VCaP (cell line): Measurements from ENCODE around the gene CASP8.

Experiments
- H3K27ac ChIP-seq: fragments of 450-650 bp; 2 replicates; pipeline ENCODE4 v1.5.1; 2017
- CTCF ChIP-seq: fragments of 450-650 bp; conservative IDR thresholded peaks from 2 replicates; pipeline ENCODE4 v1.5.1; 2017; ENCODE audit warnings: mild to moderate bottlenecking, moderate library complexity

Gene CASP8

GRCh38 chr2:201260302-201260800, at the start of gene CASP8:
Gene CASP8 (plus strand): TSS chr2:201260536. CDS start chr2:201266487, 5,951 bp downstream.
- H3K27ac ChIP-seq: no peak within 1 kb of the TSS
- TF ChIP-seq CTCF: no peak

- no peak for TF ChIP-seq CTCF
- no peak overlapping the region for H3K27ac ChIP-seq
These were observed 44.4 kb upstream of the CASP8 start for GRCh38 chr2:201215963-201216362.

GRCh38 chr2:201216918-201217317, 43.4 kb upstream of the CASP8 start:
- TF ChIP-seq CTCF: no peak
- no peak overlapping the region for H3K27ac ChIP-seq

GRCh38 chr2:201218780-201219179, 41.6 kb upstream of the CASP8 start:
- TF ChIP-seq CTCF: no peak
- peak overlapping the region; percentile 90 for H3K27ac ChIP-seq

GRCh38 chr2:201219328-201220096, 40.8 kb upstream of the CASP8 start:
- TF ChIP-seq CTCF: no peak
- H3K27ac ChIP-seq: peak overlapping the region; percentile 90

- no peak for TF ChIP-seq CTCF
- peak overlapping the region; percentile 90 for H3K27ac ChIP-seq
These were observed 40.2 kb upstream of the CASP8 start for GRCh38 chr2:201220102-201220570.

- no peak for TF ChIP-seq CTCF
These were observed 37.0 kb upstream of the CASP8 start for GRCh38 chr2:201223089-201224073.

More at GRCh38 chr2:201223089-201224073, 37.0 kb upstream of the CASP8 start:
- no peak overlapping the region for H3K27ac ChIP-seq
